CD4-positive, alpha-beta T cell treated with Interleukin-12 subunit alpha and Interleukin-12 subunit beta, for 1 hour (primary cell): ENCODE measurements around the gene PLA2G5.

Experiments
- DNase-seq: peaks from one replicate; pipeline ENCODE4 v3.0.0-alpha.2; 2020

PLA2G5 gene

DNA sequence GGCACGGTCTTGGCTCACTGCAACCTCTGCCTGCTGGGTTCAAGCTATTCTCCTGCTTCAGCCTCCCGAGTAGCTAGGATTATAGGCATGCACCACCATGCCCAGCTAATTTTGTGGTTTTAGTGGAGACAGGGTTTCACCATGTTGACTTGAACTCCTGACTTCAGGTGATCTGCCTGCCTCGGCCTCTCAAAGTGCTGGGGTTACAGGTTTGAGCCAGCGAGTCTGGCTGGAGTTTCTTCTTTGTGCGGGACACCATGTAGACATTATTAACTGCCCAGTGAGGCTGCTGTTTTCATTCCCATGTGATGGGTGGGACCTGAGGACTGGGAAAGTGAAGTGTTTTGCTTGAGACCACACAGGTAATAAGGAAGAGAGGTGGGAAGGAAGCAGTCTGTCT lies 23.3 kb downstream of the PLA2G5 start:
- no peak for DNase-seq

DNA sequence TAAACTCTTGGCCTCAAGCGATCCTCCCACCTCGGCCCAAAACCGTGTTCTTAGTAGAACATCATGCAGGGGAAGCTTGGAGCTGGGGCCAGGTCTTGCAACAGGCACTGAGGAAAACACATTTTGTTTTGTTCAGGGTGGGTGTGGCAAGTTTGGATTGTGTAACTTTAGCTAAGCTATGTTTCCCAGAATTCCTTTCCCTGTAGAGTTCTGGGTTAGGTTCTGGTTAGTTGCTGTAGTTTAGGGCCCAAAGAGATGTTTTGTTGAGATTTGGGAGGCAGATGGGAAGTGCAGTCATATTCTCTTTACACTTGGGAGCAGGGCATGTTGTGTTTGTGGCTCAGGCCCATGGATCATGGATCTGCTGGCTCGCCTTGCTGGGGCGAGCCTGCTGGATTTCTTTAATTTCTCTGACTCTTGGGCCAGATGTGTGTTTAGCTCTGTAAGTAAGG lies 24.0 kb downstream of the PLA2G5 start:
- no peak for DNase-seq

DNA sequence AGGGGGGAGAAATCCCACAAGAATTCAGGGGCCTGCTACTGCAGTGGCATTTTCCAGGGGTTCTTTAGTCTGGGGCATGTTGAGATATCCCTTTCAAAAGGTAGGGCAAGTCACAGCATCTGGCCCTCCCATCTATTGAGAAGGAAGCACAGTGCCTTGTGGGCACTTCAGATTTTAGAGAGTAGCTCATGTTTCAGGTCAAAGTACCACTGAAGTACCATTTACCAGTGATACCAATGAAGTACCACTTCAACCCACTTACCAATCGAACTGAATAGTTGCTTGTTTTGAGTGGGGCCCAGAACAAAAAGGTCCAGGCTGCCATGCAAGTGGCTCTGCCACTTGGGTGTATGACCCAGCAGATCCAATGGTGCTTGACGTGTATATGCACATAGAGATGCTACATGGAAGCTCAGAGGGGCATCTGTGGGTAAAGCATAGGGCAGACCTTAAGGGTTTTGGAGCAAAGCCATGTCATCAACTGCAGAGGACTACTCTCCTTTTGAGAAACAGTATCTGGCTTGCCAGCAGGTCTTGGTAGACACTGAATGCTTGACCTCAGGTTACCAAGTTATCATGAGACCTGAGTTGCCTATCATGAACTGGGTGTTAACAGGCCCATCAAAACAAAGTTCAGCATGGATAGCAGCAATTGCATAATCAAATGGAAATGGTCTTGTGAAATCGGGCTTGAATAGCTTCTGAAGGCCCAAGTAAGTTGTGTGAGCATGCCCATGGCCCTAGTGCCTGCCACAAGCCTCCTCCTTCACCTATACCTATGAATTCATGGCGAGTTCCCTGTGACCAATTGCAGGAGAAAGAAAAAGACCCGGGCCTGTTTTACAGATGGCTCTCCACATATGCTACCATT lies 25.8 kb downstream of the PLA2G5 start:
- DNase-seq: no peak

- no peak for DNase-seq
Measured at GRCh38 chr1:20096840-20097447, 26.9 kb downstream of the PLA2G5 start.

DNA sequence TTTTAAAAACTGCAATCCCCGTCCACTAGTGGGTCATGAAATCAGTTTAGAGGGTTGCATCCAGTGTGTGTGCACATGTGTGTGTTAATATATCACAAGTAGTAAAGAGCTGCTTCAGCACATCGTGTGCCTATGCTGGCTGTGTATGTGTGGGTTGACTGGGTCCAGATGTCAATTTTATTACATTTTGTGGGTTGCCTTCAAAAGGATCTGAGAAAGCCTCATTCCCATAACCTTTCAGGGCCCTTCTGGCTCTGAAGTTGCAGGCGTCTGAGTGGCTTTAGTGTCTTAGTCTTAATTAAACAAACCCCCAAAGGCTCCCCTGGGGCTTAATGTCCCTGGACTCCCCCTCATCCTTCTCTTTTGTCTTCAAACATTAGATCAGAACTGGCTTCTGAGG lies 29.5 kb downstream of the PLA2G5 start:
- no peak for DNase-seq

- peak; percentile 16 for DNase-seq
Measured at GRCh38 chr1:20100632-20101355, 30.8 kb downstream of the PLA2G5 start.

- no peak for DNase-seq
Measured at GRCh38 chr1:20102875-20103274, 32.9 kb downstream of the PLA2G5 start.

GRCh38 chr1:20105856-20106255 lies 35.9 kb downstream of the PLA2G5 start:
- no peak for DNase-seq

- DNase-seq: no peak
Measured at GRCh38 chr1:20107351-20107750, 37.4 kb downstream of the PLA2G5 start.

GRCh38 chr1:20107796-20108195 lies 37.8 kb downstream of the PLA2G5 start:
- DNase-seq: no peak

DNA sequence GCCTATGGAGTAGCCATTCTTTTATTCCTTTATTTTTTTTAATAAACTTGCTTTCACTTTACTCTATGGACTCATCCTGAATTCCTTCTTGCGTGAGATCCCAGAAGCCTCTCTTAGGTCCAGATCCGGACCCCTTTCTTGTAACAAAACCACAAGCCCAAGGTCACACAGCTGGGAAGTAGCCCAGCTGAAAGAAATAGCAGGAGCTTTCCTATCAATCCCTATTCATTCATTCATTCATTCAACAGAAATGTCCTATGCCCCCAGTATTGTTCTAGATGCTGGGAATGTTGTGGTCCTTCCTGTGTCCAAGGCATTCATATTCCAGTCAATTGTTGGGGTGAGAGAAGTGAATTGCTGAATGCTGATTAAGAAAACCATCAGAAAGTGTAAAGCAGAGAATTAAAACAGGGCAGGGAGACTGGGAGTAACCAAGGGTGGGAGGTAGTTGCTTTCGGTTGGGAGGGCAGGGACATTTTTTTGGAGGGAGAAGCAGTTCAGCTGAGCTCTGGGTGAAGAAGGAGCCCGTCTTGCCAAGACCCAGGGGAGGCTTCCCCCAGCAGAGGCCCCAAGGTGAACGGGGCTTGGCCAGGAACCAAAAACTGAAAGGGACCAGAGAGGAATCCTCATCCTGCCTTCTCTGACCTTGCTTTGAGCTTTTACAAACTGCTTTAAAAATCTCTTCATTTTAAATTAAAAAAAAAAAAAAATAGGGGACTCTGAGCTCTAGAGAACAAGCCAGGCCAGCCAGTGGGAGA lies 38.6 kb downstream of the PLA2G5 start:
- no peak for DNase-seq

DNA sequence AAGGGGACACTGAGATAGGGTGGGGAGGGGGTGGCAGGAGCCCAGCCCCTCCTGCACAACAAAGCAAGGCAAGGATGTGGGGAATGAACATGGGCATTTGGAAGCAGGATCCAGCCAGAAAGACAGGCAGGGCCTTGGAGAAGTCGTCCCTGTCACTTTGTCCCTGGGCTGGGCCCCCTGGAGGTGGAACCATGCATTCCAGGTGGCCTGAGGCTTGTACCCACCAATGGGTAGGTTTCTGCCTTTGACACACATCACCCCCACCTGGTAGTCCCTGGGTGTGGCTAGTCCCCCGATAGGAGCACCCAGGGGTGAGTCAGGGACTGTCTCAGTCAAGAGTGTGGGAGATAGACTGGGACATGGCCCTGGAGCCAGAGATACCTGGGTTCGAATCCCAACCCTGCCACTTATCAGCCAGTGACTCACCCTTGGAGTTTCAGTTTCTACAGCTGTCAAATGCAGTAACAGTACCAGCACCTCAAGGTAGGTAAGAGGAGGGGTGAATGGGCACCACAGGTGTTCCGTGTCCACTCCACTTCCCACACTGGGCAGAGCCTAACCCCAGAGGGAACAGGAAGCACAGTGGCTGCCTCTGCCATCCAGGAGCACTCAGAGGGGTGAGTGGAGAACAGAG lies 39.3 kb downstream of the PLA2G5 start:
- no peak for DNase-seq

DNA sequence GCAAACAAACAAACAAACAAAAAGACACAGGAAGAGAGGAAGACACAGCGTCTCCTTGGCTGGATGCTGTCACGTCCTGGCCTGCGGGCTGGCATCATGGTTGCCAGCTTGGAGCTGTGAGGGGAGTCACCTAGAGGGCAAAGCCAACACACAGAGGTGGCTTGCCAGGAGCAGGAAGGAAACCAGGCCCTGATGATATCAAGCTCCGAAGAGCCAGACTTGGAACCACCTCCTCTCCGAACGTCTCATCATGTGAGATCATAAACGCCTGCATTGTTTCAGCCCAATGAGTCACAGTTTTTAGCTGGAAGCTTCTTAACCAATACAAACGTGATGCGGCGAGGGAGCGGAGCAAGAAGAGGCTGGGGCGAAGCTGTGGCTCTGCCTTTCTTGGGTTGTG lies 40.7 kb downstream of the PLA2G5 start:
- DNase-seq: no peak

- DNase-seq: no peak
Measured at GRCh38 chr1:20111452-20111851, 41.5 kb downstream of the PLA2G5 start.

DNA sequence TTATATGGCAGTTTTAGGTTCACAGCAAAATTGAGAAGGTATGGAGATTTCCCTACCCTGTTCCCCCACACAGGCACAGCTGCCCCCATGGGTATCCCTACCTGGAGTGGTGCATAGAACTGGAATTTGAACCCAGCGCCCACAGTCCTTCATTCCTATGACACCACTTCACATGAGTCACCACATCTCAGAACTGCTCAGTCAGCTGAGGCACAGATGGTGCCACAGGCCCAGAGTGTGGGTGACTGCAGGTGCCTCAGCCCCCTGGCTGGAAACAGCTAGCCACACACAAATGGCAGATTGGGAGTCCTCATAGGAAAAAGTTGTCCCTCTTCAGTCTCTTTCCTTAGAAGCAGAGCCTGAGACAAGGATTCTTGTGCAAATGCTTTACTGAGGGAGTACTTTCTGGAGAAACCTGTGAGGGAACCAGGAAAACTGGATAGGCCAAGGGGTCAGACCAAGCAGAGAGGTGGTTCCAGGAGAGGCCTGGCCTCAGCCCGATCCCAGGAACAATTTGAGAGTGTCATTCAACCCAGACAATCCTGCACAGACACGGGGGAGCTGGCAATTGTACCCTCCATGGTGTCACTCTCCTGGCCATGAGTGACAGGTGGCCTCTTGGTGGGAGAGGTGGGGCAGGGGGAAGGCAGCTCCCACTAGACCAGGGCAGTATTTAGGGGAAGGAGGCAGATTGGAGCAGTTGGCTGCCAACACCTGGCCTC lies 42.4 kb downstream of the PLA2G5 start:
- DNase-seq: no peak

DNA sequence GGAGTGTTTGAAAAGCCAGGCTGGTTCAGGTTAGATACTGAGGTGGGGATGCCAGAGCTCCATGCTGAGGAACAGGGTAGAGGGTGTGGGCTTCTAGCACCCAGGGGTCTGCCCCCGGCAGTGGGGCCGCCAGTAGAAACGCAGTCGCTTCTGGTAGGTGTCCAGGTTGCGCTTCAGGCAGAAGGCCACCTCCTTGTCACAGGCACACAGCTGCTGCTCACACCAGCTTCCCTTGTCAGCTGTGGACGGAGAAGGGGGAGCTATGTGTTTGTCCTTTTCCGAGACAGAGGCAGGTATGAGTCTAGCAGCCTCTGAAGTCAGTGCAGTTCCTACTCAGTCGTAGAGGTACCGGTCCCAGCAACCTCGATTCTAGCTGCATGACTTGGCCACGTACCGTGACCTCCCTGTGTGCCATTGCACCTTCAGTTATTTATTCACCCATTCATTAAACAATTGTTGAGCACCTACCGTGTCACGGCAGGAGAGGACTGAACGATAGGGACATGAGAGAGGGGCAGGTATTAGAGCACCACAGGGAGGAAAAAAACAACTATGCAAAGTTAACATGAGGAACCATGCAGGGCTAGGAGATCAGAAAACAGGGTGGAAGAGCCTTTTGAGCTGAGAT lies 44.1 kb downstream of the PLA2G5 start:
- DNase-seq: no peak

DNA sequence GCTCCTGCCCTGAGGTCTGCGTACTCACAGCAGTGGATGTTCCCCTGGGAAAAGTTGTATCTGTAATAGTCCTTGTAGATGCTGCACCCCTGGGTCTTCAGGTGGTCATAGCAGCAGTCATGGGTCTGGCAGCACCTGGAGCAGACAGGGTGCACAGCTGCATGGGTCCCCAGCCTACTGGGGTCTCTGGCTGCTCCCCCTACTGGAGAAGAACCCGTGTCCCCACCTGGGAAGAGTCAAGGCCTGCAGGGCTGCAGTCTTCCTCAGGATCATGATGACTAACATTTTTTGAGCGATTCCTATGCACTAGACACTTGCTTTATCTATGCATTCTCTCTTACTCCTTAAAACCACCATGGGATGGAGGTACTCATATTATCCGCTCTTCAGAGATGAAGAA lies 45.5 kb downstream of the PLA2G5 start:
- no peak for DNase-seq

DNA sequence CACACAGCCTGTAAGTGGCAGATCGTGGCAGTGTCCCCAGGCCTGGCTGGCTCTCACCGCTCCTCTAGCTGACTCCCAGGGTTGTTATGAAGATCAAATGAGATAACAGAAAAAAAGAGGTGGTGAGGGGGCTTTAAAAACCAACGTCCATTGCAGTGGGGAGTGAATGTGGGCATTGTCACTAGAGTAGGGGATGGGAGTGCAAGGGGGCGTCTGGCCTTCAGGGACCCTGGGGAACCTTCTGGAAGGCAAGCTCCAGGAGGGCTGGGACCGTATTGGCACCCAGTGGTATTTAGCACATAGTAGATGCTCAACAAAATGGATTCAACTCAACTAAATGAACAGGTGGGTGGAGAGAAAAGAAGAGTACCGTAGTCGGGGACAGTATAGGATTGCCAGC lies 45.9 kb downstream of the PLA2G5 start:
- no peak for DNase-seq

DNA sequence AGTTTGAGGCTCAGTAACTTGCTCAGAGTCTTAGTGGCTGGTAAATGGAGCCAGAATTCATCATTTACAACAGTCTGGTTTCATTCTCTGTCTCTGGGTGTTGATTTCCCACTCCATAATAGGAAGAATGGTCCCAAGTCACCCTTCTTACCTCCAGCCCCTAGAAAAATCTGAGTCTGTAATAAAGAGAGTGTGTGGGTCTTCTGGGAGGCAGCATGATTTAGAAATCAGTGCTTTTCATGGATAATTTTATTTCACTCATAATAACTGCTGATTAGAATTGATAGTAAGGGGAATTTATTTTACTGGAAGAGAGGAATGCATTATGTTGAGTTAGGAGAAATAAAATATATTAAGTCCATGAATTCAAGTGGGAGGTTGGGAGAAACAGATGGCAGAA lies 47.2 kb downstream of the PLA2G5 start:
- no peak for DNase-seq

- no peak for DNase-seq
Measured at GRCh38 chr1:20119347-20119746, 49.4 kb downstream of the PLA2G5 start, which contains the start of gene PLA2G2D. Gene PLA2G2D (minus strand): TSS chr1:20119536. CDS start chr1:20119498, 38 bp downstream.

- DNase-seq: no peak
Measured at GRCh38 chr1:20120796-20121195, 50.8 kb downstream of the PLA2G5 start.
